ENCODE data around the gene SLC16A13.
"Not testable (repeated sequence)": the region's sequence is repeated elsewhere in the genome, so short reads cannot be mapped to it uniquely, and the experiment has no call there.

Gene SLC16A13

GRCh38 chr17:7080456-7081041 lies 44.7 kb downstream of the SLC16A13 start:
- Histone ChIP-seq H4K20me1 (ENCODE audit: insufficient read depth) (no peaks in the 10 kb centered on the region), H2AFZ (ENCODE audit: low read depth) (no peak overlapping the region), H3K27ac (no peak overlapping the region), H3K36me3 (ENCODE audit: insufficient read depth) (no peaks in the 10 kb centered on the region), H3K79me2 (ENCODE audit: insufficient read depth, low read depth) (no peaks in the 10 kb centered on the region), H3K9ac (no peak overlapping the region), H3K4me1 (ENCODE audit: low read depth, poor library complexity, severe bottlenecking) (no peaks in the 10 kb centered on the region), H3K4me2 (no peak overlapping the region), H3K4me3 (IDR thresholded peaks at IDR 0.05; ENCODE audit: insufficient read depth, low read depth, low read length) (no peak overlapping the region), H3K27me3 (ENCODE audit: insufficient read depth, low read depth) (no peaks in the 10 kb centered on the region)
- no peak for TF ChIP-seq CTCF (conservative IDR thresholded peaks at IDR 0.05; ENCODE audit: low read depth, low read length)

GRCh38 chr17:7081341-7082062 lies 45.7 kb downstream of the SLC16A13 start:
- Histone ChIP-seq H3K27me3 (ENCODE audit: insufficient read depth, low read depth) (no peaks in the 10 kb centered on the region), H3K4me3 (IDR thresholded peaks at IDR 0.05; ENCODE audit: insufficient read depth, low read depth, low read length) (no peak overlapping the region), H3K36me3 (ENCODE audit: insufficient read depth) (no peaks in the 10 kb centered on the region), H3K4me1 (ENCODE audit: low read depth, poor library complexity, severe bottlenecking) (no peaks in the 10 kb centered on the region), H3K4me2 (no peak overlapping the region), H2AFZ (ENCODE audit: low read depth) (no peak overlapping the region), H3K9ac (no peak overlapping the region), H3K79me2 (ENCODE audit: insufficient read depth, low read depth) (no peaks in the 10 kb centered on the region), H4K20me1 (ENCODE audit: insufficient read depth) (no peaks in the 10 kb centered on the region), H3K27ac (no peak overlapping the region)
- no peak for TF ChIP-seq CTCF (conservative IDR thresholded peaks at IDR 0.05; ENCODE audit: low read depth, low read length)

- no peak overlapping the region for H3K9ac ChIP-seq
- H2AFZ ChIP-seq (ENCODE audit: low read depth), result no peak overlapping the region
- H3K4me3 ChIP-seq (IDR thresholded peaks at IDR 0.05; ENCODE audit: insufficient read depth, low read depth, low read length), result no peak overlapping the region
- H3K27me3 ChIP-seq (ENCODE audit: insufficient read depth, low read depth), result no peaks in the 10 kb centered on the region
- no peak overlapping the region for H3K4me2 ChIP-seq
- no peak for TF ChIP-seq CTCF (conservative IDR thresholded peaks at IDR 0.05; ENCODE audit: low read depth, low read length)
- no peaks in the 10 kb centered on the region for H3K4me1 ChIP-seq (ENCODE audit: low read depth, poor library complexity, severe bottlenecking)
- H3K36me3 ChIP-seq (ENCODE audit: insufficient read depth), result no peaks in the 10 kb centered on the region
- no peaks in the 10 kb centered on the region for H3K79me2 ChIP-seq (ENCODE audit: insufficient read depth, low read depth)
- no peaks in the 10 kb centered on the region for H4K20me1 ChIP-seq (ENCODE audit: insufficient read depth)
- H3K27ac ChIP-seq, result no peak overlapping the region
Observed at GRCh38 chr17:7083592-7083991, 47.8 kb downstream of the SLC16A13 start.

- no peak overlapping the region for H3K4me2 ChIP-seq
- H3K4me1 ChIP-seq (ENCODE audit: low read depth, poor library complexity, severe bottlenecking), result no peaks in the 10 kb centered on the region
- no peak overlapping the region for H2AFZ ChIP-seq (ENCODE audit: low read depth)
- H3K27me3 ChIP-seq (ENCODE audit: insufficient read depth, low read depth), result no peaks in the 10 kb centered on the region
- no peaks in the 10 kb centered on the region for H3K79me2 ChIP-seq (ENCODE audit: insufficient read depth, low read depth)
- H3K9ac ChIP-seq, result no peak overlapping the region
- H4K20me1 ChIP-seq (ENCODE audit: insufficient read depth), result no peaks in the 10 kb centered on the region
- H3K4me3 ChIP-seq (IDR thresholded peaks at IDR 0.05; ENCODE audit: insufficient read depth, low read depth, low read length), result no peak overlapping the region
- no peaks in the 10 kb centered on the region for H3K36me3 ChIP-seq (ENCODE audit: insufficient read depth)
- H3K27ac ChIP-seq, result no peak overlapping the region
- TF ChIP-seq CTCF (conservative IDR thresholded peaks at IDR 0.05; ENCODE audit: low read depth, low read length), result no peak
Observed at GRCh38 chr17:7084088-7084487, 48.3 kb downstream of the SLC16A13 start.

- H3K27ac ChIP-seq; H3K9ac ChIP-seq; H3K27me3 ChIP-seq (ENCODE audit: insufficient read depth, low read depth); H2AFZ ChIP-seq (ENCODE audit: low read depth); H3K4me3 ChIP-seq (IDR thresholded peaks at IDR 0.05; ENCODE audit: insufficient read depth, low read depth, low read length); H4K20me1 ChIP-seq (ENCODE audit: insufficient read depth); H3K4me2 ChIP-seq; H3K79me2 ChIP-seq (ENCODE audit: insufficient read depth, low read depth); H3K36me3 ChIP-seq (ENCODE audit: insufficient read depth); H3K4me1 ChIP-seq (ENCODE audit: low read depth, poor library complexity, severe bottlenecking): not testable (repeated sequence)
Observed at GRCh38 chr17:7088442-7088841, 52.6 kb downstream of the SLC16A13 start.

- H3K4me1 ChIP-seq (ENCODE audit: low read depth, poor library complexity, severe bottlenecking); H4K20me1 ChIP-seq (ENCODE audit: insufficient read depth); H2AFZ ChIP-seq (ENCODE audit: low read depth); H3K27ac ChIP-seq; H3K9ac ChIP-seq; H3K36me3 ChIP-seq (ENCODE audit: insufficient read depth); H3K4me3 ChIP-seq (IDR thresholded peaks at IDR 0.05; ENCODE audit: insufficient read depth, low read depth, low read length); H3K4me2 ChIP-seq; H3K27me3 ChIP-seq (ENCODE audit: insufficient read depth, low read depth); H3K79me2 ChIP-seq (ENCODE audit: insufficient read depth, low read depth): not testable (repeated sequence)
Observed at GRCh38 chr17:7089570-7089969, 53.8 kb downstream of the SLC16A13 start.

Measured in KMS-11 (cell line).